Measurements from ENCODE around the gene ZNF337.

DNA sequence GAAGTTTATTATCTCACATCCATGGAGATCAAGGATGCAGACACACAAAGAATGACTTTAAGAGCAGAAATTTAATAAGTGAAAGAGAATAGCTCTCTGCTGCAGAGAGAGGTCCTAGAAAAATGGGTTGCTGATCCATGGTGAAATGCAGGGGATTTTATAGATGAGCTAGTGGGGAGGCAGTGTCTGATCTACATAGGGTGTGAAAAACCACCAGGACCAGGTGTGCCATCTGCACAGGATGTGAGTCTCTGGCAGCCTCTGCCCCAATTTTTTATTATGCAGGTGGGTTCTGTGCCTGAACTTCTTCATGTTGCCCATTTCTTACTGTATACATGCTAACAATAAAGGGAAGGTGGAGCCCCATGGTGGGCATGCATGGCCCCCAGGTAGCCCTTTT lies 52.9 kb downstream of the ZNF337 start:
- TF ChIP-seq, protein P1, sequence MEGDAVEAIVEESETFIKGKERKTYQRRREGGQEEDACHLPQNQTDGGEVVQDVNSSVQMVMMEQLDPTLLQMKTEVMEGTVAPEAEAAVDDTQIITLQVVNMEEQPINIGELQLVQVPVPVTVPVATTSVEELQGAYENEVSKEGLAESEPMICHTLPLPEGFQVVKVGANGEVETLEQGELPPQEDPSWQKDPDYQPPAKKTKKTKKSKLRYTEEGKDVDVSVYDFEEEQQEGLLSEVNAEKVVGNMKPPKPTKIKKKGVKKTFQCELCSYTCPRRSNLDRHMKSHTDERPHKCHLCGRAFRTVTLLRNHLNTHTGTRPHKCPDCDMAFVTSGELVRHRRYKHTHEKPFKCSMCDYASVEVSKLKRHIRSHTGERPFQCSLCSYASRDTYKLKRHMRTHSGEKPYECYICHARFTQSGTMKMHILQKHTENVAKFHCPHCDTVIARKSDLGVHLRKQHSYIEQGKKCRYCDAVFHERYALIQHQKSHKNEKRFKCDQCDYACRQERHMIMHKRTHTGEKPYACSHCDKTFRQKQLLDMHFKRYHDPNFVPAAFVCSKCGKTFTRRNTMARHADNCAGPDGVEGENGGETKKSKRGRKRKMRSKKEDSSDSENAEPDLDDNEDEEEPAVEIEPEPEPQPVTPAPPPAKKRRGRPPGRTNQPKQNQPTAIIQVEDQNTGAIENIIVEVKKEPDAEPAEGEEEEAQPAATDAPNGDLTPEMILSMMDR (IDR thresholded peaks at IDR 0.05) = no peak
- TF ChIP-seq POLR2AphosphoS5 (IDR thresholded peaks at IDR 0.05) (no peak), POLR2A (IDR thresholded peaks at IDR 0.05) (no peak), EP300 (IDR thresholded peaks at IDR 0.05) (no peak)
